Stimulated activated CD4-positive, alpha-beta T cell treated with anti-CD3 and anti-CD28 coated beads, Interleukin-15, amount 100 ng/mL, for 24 hours (primary cell): ENCODE data around the gene PRKAR1A.
"Not testable (repeated sequence)": the region's sequence is repeated elsewhere in the genome, so short reads cannot be mapped to it uniquely, and the experiment has no call there.

Source experiments
- DNase-seq: peaks from one replicate; pipeline ENCODE4 v3.0.0-alpha.2; 2020

PRKAR1A gene

GRCh38 chr17:68511671-68512246 lies 471 bp upstream of the PRKAR1A start:
- DNase-seq: peak; percentile 78

DNA sequence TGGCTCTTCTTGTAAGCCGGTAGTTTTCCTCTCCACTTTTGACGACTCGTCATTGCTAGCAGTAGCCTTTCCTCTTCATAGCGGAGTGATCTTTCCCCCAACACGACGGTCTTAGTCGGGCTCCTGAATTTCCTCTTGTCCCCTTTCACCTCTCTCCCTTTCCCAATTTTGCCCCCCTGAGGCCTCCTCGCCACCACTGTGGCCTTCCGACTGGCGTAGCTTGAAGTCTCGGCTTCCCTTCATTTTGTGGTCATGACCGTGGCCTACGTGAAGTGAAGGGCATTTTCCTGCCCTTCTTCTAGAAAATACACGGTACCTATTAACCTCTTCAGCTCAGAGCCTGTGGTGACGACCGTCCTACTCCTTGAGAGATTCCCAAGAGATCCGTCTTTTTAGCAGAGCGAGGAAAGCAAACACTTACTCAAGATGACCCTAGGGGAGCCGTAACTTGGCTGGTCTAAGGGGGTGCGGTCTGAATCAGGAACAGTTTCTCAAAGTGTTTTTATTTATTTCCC lies 787 bp downstream of the PRKAR1A start:
- peak; percentile 9 for DNase-seq

DNA sequence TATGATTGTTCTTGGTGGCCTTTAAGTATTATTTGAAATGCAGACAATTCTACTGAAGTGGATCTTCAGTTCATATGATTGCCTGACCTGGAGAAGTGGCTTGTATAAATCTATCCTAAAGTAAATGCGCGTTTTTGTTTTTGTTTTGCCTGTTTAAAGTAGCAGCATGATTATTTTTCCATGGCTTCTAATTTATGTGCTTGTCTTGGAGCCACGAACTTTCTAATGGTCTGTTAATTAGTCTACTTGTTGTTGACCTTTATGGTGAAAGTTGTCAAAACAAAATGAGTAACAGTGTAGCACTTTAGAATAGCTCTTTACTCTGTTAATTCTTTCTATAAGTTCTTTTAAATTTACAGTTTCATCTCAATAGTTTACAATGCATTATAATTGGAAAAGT lies 1.7 kb downstream of the PRKAR1A start:
- DNase-seq: no peak

DNA sequence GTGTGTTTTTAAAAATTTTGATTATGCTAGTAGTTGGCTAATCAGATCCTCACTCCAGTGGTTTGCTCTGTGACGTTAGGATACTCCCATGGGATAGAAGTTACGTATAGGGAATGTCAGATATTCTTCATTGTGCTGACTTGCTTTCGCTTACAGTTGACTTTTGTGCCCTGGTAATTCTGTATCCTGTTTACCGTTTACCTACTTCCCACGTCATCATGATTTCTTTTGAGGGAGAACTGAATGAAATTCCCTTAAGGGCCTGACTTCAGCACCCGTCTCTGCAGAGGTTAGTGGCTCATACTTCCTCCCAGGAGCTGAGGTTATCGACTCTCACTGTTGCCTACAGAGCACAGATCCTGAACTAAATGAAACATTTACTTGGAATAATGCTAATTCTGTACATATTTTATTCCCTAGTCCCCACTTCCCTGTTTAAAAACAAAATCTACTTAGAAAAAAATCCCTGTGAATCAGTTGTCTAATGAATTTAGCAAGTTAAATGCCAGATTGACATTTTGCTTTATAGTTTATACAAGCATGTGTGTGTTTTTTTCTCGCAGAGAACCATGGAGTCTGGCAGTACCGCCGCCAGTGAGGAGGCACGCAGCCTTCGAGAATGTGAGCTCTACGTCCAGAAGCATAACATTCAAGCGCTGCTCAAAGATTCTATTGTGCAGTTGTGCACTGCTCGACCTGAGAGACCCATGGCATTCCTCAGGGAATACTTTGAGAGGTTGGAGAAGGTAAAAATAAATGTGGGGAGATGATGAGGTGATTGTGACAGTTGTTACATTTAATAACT lies 2.8 kb downstream of the PRKAR1A start:
- no peak for DNase-seq

GRCh38 chr17:68516732-68517131 lies 4.5 kb downstream of the PRKAR1A start:
- DNase-seq: no peak

DNA sequence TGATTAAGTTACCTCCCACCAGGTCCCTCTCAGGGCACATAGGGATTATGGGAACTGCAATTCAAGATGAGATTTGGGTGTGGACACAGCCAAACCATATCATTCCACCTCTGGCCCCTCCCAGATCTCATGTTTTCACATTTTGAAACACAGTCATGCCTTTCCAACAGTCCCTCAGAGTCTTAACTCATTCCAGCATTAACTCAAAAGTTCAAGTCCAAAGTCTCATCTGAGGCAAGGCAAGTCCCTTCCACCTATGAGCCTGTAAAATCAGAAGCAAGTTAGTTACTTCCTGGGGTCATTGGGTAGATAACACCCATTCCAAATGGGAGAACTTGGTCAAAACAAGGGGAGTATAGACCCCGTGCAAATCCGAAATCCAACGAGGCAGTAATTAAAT lies 5.4 kb downstream of the PRKAR1A start:
- DNase-seq: not testable (repeated sequence)

DNA sequence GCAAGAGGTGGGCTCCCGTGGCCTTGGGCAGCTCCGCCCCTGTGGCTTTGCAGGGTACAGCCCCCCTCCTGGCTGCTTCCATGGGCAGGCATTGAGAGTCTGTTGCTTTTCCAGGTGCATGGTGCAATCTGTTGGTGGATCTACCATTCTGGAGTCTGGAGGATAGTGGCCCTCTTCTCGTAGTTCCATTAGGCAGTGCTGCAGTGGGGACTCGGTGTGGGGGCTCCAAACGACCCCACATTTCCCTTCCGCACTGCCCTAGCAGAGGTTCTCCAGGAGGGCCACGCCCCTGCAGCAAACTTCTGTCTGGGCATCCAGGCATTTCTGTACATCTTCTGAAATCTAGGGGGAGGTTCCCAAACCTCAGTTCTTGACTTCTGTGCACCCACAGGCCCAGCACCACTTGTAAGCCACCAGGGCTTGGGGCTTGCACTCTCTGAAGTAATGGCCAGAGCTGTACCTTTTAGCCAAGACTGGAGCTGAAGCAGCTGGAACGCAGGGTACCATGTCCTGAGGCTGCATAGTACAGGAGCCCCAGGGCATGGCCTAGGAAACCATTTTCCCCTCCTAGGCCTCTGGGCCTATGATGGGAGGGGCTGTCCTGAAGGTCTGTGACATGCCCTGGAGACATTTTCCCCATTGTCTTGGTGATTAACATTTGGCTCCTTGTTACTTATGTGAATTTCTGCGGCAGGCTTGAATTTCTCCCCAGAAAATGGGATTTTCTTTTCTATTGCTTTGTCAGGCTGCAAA lies 6.0 kb downstream of the PRKAR1A start:
- DNase-seq: no peak

GRCh38 chr17:68519051-68519450 lies 6.8 kb downstream of the PRKAR1A start:
- not testable (repeated sequence) for DNase-seq

- no peak for DNase-seq
These were observed 7.7 kb downstream of the PRKAR1A start for GRCh38 chr17:68519911-68520310.

- no peak for DNase-seq
These were observed 10.0 kb downstream of the PRKAR1A start for GRCh38 chr17:68522266-68522665.

DNA sequence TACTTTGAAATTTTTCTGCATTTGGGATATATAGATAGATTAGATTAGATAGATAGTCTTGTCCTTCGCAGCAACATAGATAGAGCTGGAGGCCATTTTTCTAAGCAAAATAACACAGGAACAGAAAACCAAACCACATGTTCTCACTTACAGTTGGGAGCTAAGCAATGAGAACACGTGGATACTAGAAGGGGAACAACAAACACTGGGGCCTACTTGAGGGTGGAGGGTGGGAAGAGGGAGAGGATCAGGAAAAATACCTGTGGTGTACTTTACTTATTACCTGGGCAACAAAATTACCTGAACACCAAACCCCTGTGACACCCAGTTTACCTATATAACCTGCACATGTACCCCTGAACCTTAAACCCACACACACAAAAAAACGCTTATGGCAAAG lies 14.3 kb downstream of the PRKAR1A start:
- no peak for DNase-seq

DNA sequence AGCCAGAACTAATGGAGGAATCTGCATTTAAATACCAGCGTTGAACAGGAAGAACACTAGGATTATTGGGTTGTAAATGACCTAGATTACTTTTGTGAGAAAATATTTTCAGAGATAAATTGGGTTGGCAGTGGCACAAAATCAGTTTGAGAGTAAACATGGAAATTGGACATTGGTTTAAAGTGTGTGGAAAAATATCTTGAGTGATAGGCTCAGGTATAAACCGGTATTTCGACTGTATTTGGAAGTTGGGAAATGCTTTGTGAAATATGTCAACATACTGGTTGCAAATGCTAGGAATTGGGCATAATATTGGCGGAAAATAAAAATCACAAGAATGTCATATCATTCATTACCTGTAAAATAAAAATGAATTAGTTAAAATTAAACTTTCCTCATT lies 15.1 kb downstream of the PRKAR1A start:
- no peak for DNase-seq

DNA sequence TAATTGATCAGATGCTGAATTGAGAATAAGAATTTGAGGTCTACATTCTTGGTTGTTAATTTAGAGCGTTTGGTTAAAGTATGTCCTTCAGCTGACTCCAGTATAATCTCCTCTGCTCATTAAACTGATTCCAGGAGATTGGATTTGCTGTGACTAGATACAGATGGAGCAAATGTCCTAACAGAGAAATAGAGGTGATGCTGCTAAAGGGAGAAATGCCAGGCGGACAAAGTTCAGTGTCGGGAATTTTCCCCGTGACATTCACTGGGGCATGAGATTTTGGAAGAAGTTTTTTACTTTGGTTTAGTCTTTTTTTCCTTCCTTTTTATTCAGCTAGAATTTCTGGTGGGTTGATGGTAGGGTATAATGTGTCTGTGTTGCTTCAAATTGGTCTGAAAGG lies 19.0 kb downstream of the PRKAR1A start:
- no peak for DNase-seq

DNA sequence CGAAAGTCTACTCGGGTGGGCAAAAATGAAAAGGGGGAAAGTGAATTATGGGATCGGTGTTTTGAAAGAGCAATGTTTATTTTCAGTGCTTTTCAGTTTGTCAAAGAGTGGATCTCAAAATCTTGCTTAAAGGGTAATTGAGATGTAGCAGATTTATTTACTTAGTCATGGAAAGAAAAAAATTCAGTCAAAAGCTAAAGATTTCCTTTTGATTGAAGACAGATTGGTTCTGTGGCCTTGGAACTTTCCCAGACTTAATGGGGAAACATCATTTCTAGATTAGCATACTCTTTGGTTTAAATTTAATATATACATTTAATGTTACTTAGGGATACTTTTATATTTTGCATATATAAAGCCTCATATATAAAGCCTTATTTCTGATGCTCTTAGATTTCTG lies 20.6 kb downstream of the PRKAR1A start:
- no peak for DNase-seq

GRCh38 chr17:68533887-68534694 lies 21.9 kb downstream of the PRKAR1A start:
- DNase-seq: no peak

GRCh38 chr17:68534695-68535088 lies 22.5 kb downstream of the PRKAR1A start:
- no peak for DNase-seq

- no peak for DNase-seq
These were observed 23.7 kb downstream of the PRKAR1A start for GRCh38 chr17:68535922-68536321.

GRCh38 chr17:68539548-68540467 lies 27.6 kb downstream of the PRKAR1A start:
- no peak for DNase-seq

DNA sequence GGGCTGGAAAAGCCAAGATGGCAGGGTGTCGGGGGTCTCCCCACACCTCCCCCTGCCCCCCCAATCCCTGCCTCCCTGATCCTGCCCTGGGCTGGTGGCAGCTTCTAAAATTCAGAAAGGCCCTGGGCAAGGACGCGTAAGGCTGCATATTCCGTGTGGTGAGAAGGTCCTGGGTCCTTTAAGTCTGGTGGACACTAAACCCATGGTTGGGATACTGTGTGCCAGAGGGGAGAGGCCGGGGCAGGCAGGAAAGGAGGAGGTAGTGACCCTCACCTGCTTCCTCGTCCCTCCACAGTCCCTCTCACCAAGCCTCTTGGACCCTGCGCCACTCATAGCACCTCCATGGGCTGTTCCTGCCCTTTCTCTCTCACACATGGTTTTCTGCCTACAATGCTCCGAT lies 28.8 kb downstream of the PRKAR1A start:
- no peak for DNase-seq

GRCh38 chr17:68541816-68542215 lies 29.6 kb downstream of the PRKAR1A start:
- DNase-seq: no peak

GRCh38 chr17:68542698-68543463 lies 30.7 kb downstream of the PRKAR1A start:
- DNase-seq: no peak
